Right atrium auricular region (tissue), 2 donors: Measurements from ENCODE around the gene DSE. TPM values are rescaled to one million over a fixed set of nuclear protein-coding genes. Genes with fewer than 3 reads are reported as not detected.

Experiments
- DNase-seq: peaks from one replicate; pipeline ENCODE4 v3.0.0-alpha.2; 2019; ENCODE audit warnings: low spot score
- H3K27ac ChIP-seq, 2 donors: fragments of 200-600 bp; sonication (generic); 1 replicate in 1 of 2; 2 replicates in 1 of 2; pipeline ENCODE4 v1.5.1; 2016 to 2019
- H3K27me3 ChIP-seq, 2 donors: fragments of 200-600 bp; sonication (generic); one replicate each; pipeline versions ENCODE4 v1.5.1 to v1.6.0; 2017 to 2019
- H3K36me3 ChIP-seq: fragments of 200-600 bp; sonication (generic); one replicate; pipeline ENCODE4 v1.5.1; 2016
- H3K4me1 ChIP-seq, 2 donors: fragments of 200-600 bp; sonication (generic); one replicate each; pipeline versions ENCODE4 v1.5.1 to v1.6.0; 2017 to 2019
- H3K4me3 ChIP-seq, 2 donors: fragments of 200-600 bp; sonication (generic); 1 replicate in 1 of 2; 2 replicates in 1 of 2; pipeline ENCODE4 v1.5.1; 2017 to 2019; ENCODE audit warnings: mild to moderate bottlenecking in 1 of 2, moderate library complexity in 1 of 2
- H3K9me3 ChIP-seq, 2 donors: fragments of 200-600 bp; sonication (generic); one replicate each; pipeline ENCODE4 v1.5.1; 2019
- CTCF ChIP-seq, 2 donors: fragments of 200-600 bp; sonication (generic); IDR thresholded peaks; one replicate each; pipeline ENCODE4 v1.5.1; 2019; ENCODE audit warnings: antibody characterized with exemption in 2 of 2
- total RNA-seq, 2 donors: library from RNA; depleted of rRNA; stranded (reverse); fragments of >200 nt; gene quantifications; one replicate each; pipeline ENCODE4 v1.1.0, GENCODE V29; 2016

The DSE gene
- total RNA-seq, 2 donors from 2014 or later: 19.4 to 31.7 TPM

DNA sequence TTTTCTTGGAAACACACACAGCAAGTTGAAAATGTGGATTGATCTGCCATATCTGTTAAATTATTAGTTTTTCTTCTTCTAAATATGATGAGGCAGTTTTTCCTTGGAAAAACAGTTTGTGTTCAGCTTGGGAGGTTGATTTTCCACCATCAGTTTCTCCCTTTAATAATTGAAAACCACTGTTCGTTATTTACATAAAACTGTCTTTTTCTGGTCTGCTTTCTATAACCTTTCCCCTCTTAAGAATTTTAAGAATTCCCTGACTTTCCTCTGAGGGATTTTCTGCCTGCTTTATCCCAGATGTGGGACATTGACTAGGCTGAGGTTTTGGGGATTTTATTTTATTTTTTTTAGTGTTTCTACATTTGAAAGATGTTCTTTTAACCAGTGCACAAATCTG, 27.2 kb downstream of the DSE start:
- DNase-seq: no peak
- peak overlapping the region; percentile 29 to 53 for H3K27ac ChIP-seq
- peaks cover 5% of the 10 kb centered on the region for H3K36me3 ChIP-seq
- H3K4me3 ChIP-seq: no peak overlapping the region
- H3K9me3 ChIP-seq: no peaks in the 10 kb centered on the region
- no peak for TF ChIP-seq CTCF (IDR thresholded peaks at IDR 0.05)
- no peaks in the 10 kb centered on the region for H3K27me3 ChIP-seq
- H3K4me1 ChIP-seq: peaks cover 0 to 22% of the 10 kb centered on the region in 2 donors

- peak overlapping the region; percentile 29 to 53 for H3K27ac ChIP-seq
- H3K4me3 ChIP-seq: no peak overlapping the region
- no peak for TF ChIP-seq CTCF (IDR thresholded peaks at IDR 0.05)
- no peaks in the 10 kb centered on the region for H3K27me3 ChIP-seq
- peaks cover 5% of the 10 kb centered on the region for H3K36me3 ChIP-seq
- H3K4me1 ChIP-seq: peaks cover 0 to 23% of the 10 kb centered on the region in 2 donors
- DNase-seq: no peak
- no peaks in the 10 kb centered on the region for H3K9me3 ChIP-seq
Measured at GRCh38 chr6:116398316-116399010, 27.7 kb downstream of the DSE start.

GRCh38 chr6:116399287-116399686, 28.5 kb downstream of the DSE start:
- Histone ChIP-seq H3K27ac (no peak overlapping the region), H3K9me3 (no peaks in the 10 kb centered on the region), H3K27me3 (no peaks in the 10 kb centered on the region), H3K36me3 (peaks cover 5% of the 10 kb centered on the region), H3K4me1 (peaks cover 0 to 23% of the 10 kb centered on the region in 2 donors), H3K4me3 (no peak overlapping the region)
- no peak for DNase-seq
- no peak for TF ChIP-seq CTCF (IDR thresholded peaks at IDR 0.05)

GRCh38 chr6:116400328-116400727, 29.6 kb downstream of the DSE start:
- TF ChIP-seq CTCF (IDR thresholded peaks at IDR 0.05): no peak
- Histone ChIP-seq H3K4me3 (no peak overlapping the region), H3K27ac (no peak overlapping the region), H3K4me1 (peaks cover 0 to 28% of the 10 kb centered on the region in 2 donors), H3K9me3 (no peaks in the 10 kb centered on the region), H3K36me3 (peaks cover 5% of the 10 kb centered on the region), H3K27me3 (no peaks in the 10 kb centered on the region)
- no peak for DNase-seq

GRCh38 chr6:116402108-116402937, 31.6 kb downstream of the DSE start:
- TF ChIP-seq CTCF (IDR thresholded peaks at IDR 0.05): no peak
- Histone ChIP-seq H3K9me3 (no peaks in the 10 kb centered on the region), H3K36me3 (peaks cover 5% of the 10 kb centered on the region), H3K27ac (no peak overlapping the region), H3K4me3 (no peak overlapping the region), H3K4me1 (peaks cover 0 to 32% of the 10 kb centered on the region in 2 donors), H3K27me3 (no peaks in the 10 kb centered on the region)
- no peak for DNase-seq
